Endothelial cell of umbilical vein (primary cell): ENCODE data around the gene SDR39U1. TPM values are rescaled to one million over a fixed set of nuclear protein-coding genes. Genes with fewer than 3 reads are reported as not detected.

Experiments
- BruUV-seq: library from RNA; stranded (reverse); fragments of 400-500 nt; replicated peaks from 2 replicates; lab custom pipeline; 2021; lab: Mats Ljungman, UMichigan
- CTCF ChIA-PET: fragments of 300-600, 350-600 bp; sonication (Branson Sonifier 250); formaldehyde crosslinking; loops from one replicate; lab custom pipeline; 2021; ENCODE audit warnings: antibody characterized with exemption, inconsistent platforms; lab: Charles Lee
- POLR2A ChIA-PET: fragments of 300-600, 350-600 bp; sonication (Branson Sonifier 250); formaldehyde crosslinking; loops from one replicate; lab custom pipeline; 2021; ENCODE audit warnings: antibody characterized with exemption, inconsistent platforms; lab: Charles Lee
- DNase-seq: peaks from one replicate; pipeline ENCODE4 v3.0.0-alpha.2; 2011; ENCODE audit warnings: low read depth, low spot score
- FAIRE-seq: peaks from 2 replicates; lab custom pipeline; 2011; peaks lifted over from hg19 to GRCh38; lab: Jason Lieb, UNC
- H2AFZ ChIP-seq: 2 replicates; pipeline ENCODE4 v1.6.0; 2012; ENCODE audit warnings: low read depth, low read length, control low read depth, inconsistent platforms
- H3K27ac ChIP-seq: 2 replicates; pipeline ENCODE4 v1.5.1; 2011; ENCODE audit warnings: low read depth, mild to moderate bottlenecking, control low read depth, low read length, moderate library complexity; ENCODE audit not compliant: insufficient read depth
- H3K27me3 ChIP-seq, 2 experiments: 2 replicates each; pipeline versions ENCODE4 v1.6.0 to v1.6.1; 2011; ENCODE audit warnings: low read length in 2 of 2, mixed read lengths in 1 of 2; ENCODE audit not compliant: control insufficient read depth in 2 of 2, insufficient read depth in 2 of 2
- H3K36me3 ChIP-seq, 2 experiments: 2 replicates in 1 of 2; 3 replicates in 1 of 2; pipeline ENCODE4 v1.5.1; 2011; ENCODE audit warnings: low read length in 2 of 2, mild to moderate bottlenecking in 1 of 2, moderate library complexity in 1 of 2; ENCODE audit not compliant: control insufficient read depth in 2 of 2, insufficient read depth in 2 of 2; ENCODE audit errors: extremely low read depth in 1 of 2
- H3K4me1 ChIP-seq: 3 replicates; pipeline ENCODE4 v1.5.1; 2011; ENCODE audit warnings: mild to moderate bottlenecking, low read length; ENCODE audit not compliant: control insufficient read depth, insufficient read depth; ENCODE audit errors: extremely low read depth
- H3K4me2 ChIP-seq: 2 replicates; pipeline ENCODE4 v1.6.1; 2011; ENCODE audit warnings: low read length, control low read depth, mixed read lengths; ENCODE audit not compliant: insufficient read depth
- H3K4me3 ChIP-seq, 3 experiments: fragments of 200-600 bp in 1 of 3; sonication (generic), shearing (Covaris generic) in 1 of 3; replicated peaks in 1 of 3; 2 replicates each; pipeline ENCODE4 v1.5.1; 2011 to 2016; ENCODE audit warnings: control low read depth in 3 of 3, low read length in 3 of 3, mild to moderate bottlenecking in 2 of 3, inconsistent platforms in 1 of 3, low read depth in 1 of 3, moderate library complexity in 1 of 3; ENCODE audit not compliant: insufficient read depth in 1 of 3
- H3K79me2 ChIP-seq: 2 replicates; pipeline ENCODE4 v1.6.0; 2012; ENCODE audit warnings: low read length, inconsistent platforms; ENCODE audit not compliant: control insufficient read depth, insufficient read depth
- H3K9ac ChIP-seq: replicated peaks from 2 replicates; pipeline ENCODE3; 2011; ENCODE audit warnings: low read length, control low read depth; ENCODE audit not compliant: insufficient read depth; ENCODE audit errors: extremely low read depth
- H3K9me1 ChIP-seq: replicated peaks from 3 replicates; pipeline ENCODE4 v1.6.0; 2011; ENCODE audit warnings: mild to moderate bottlenecking, low read length; ENCODE audit not compliant: control insufficient read depth, insufficient read depth; ENCODE audit errors: extremely low read depth
- H3K9me3 ChIP-seq: replicated peaks from 2 replicates; pipeline ENCODE4 v1.5.1; 2012; ENCODE audit warnings: low read length, inconsistent platforms; ENCODE audit not compliant: control insufficient read depth, insufficient read depth
- H4K20me1 ChIP-seq: replicated peaks from 2 replicates; pipeline ENCODE3; 2011; ENCODE audit warnings: mild to moderate bottlenecking, low read length; ENCODE audit not compliant: control insufficient read depth, insufficient read depth; ENCODE audit errors: extremely low read depth
- JUN ChIP-seq: IDR thresholded peaks from 2 replicates; pipeline ENCODE4 v1.6.1; 2011; ENCODE audit warnings: borderline replicate concordance, low read depth; ENCODE audit not compliant: insufficient read length, insufficient read depth
- MYC ChIP-seq: IDR thresholded peaks from one replicate; pipeline ENCODE4 v1.6.1; 2011; ENCODE audit warnings: mild to moderate bottlenecking, low read depth, low read length
- POLR2A ChIP-seq: IDR thresholded peaks from 2 replicates; pipeline ENCODE4 v1.6.1; 2012; ENCODE audit warnings: low read depth, mild to moderate bottlenecking, control low read depth, low read length
- POLR2AphosphoS5 ChIP-seq: IDR thresholded peaks from 2 replicates; pipeline ENCODE4 v1.6.1; 2012; ENCODE audit warnings: low read depth, mild to moderate bottlenecking, control low read depth, low read length, moderate library complexity; ENCODE audit not compliant: insufficient read depth
- dilution Hi-C: fragments of 300-500 bp; cut with MboI; formaldehyde crosslinking; loops from one replicate; pipeline ENCODE4 v1.15.0; 2019; ENCODE audit warnings: low sequenced_read_pairs; ENCODE audit not compliant: extremely low pct_ligation_motif_present
- intact Hi-C: fragments of 100-400 bp; cut with micrococcal nuclease; formaldehyde crosslinking; loops from one replicate; pipeline ENCODE4 v1.10.0; 2022
- polyA plus RNA-seq, 4 experiments: library from polyadenylated mRNA; depleted of rRNA in 3 of 4; stranded (reverse) in 3 of 4; unstranded in 1 of 4; fragments of >200 nt; gene quantifications; 2 replicates each; pipeline versions ENCODE4 v1.2.1 to v1.2.3, GENCODE V29; 2011 to 2012; ENCODE audit warnings: missing spikeins in 1 of 4
- total RNA-seq: library from RNA; stranded (reverse); gene quantifications from 2 replicates; pipeline ENCODE4 v1.2.3, GENCODE V29; 2021
- TF ChIP-seq, protein P1 (sequence below), 2 donors: IDR thresholded peaks; 1 replicate in 1 of 2; 2 replicates in 1 of 2; pipeline ENCODE4 v1.5.1; 2011; ENCODE audit warnings: low read length in 2 of 2, mild to moderate bottlenecking in 2 of 2, moderate library complexity in 2 of 2, control low read depth in 1 of 2, inconsistent platforms in 1 of 2, low read depth in 1 of 2; ENCODE audit not compliant: insufficient read depth in 1 of 2; ENCODE audit errors: extremely low read depth in 1 of 2
- TF ChIP-seq, protein P2 (sequence below): IDR thresholded peaks from 2 replicates; pipeline ENCODE4 v1.6.1; 2011; ENCODE audit not compliant: insufficient read depth, insufficient read length

SDR39U1 gene
- total and polyA plus RNA-seq, 2 donors (not counting 3 experiments of a cell fraction or from before 2014, with no cell fraction given): 40.2 to 72.6 TPM

DNA sequence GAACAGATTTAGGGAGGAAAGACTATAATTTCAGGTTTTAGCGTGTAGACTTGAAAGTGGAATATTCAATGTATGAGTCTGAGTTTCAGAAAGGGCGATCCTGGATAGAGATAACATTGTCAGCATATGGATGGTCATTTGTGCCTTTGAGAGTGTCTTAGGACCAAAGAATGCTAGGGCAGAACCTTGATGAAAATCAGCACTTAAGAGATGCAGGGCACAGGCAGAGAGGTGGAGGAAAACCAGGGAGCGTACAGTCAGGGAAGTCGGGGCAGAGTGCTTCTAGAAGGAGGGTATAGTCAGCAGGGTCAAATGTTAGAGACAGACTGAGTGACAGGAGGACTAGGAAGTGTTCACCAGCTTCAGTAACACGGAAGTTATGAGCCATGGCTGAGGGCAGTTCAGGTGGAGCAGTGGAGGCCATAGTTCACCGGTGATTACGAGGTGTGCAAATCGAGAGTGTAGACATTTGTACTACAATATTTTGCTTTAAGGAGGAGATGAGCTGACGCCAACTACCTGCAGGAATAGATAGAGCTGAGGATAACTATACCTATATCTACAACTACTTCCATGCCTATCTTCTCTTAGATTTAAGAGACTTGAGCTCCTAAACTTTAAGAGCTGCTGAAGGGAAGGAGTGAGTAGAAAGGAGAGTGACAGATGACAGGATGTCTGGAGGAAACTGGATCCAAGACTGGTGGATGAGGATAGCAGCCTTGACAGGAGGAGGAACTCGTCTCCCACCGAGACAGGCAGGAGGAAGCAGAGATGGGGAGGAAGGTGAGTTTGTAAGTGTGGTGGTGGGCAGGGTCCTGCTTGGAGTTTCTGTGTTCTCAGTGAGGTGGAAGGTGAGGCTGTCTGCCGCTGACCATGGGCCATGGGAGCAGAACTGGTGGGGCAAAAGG, 19.6 kb downstream of the SDR39U1 start:
- H3K9me3 ChIP-seq: no peaks in the 10 kb centered on the region
- no TSS peak for BruUV-seq
- peaks cover 54% of the 10 kb centered on the region for H3K4me1 ChIP-seq
- H3K9ac ChIP-seq: no peak overlapping the region
- no peak for TF ChIP-seq POLR2A
- TF ChIP-seq MYC: no peak
- TF ChIP-seq JUN: no peak
- TF ChIP-seq, protein P1, sequence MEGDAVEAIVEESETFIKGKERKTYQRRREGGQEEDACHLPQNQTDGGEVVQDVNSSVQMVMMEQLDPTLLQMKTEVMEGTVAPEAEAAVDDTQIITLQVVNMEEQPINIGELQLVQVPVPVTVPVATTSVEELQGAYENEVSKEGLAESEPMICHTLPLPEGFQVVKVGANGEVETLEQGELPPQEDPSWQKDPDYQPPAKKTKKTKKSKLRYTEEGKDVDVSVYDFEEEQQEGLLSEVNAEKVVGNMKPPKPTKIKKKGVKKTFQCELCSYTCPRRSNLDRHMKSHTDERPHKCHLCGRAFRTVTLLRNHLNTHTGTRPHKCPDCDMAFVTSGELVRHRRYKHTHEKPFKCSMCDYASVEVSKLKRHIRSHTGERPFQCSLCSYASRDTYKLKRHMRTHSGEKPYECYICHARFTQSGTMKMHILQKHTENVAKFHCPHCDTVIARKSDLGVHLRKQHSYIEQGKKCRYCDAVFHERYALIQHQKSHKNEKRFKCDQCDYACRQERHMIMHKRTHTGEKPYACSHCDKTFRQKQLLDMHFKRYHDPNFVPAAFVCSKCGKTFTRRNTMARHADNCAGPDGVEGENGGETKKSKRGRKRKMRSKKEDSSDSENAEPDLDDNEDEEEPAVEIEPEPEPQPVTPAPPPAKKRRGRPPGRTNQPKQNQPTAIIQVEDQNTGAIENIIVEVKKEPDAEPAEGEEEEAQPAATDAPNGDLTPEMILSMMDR (IDR thresholded peaks at IDR 0.05; ENCODE audit: extremely low read depth in 1 of 2, insufficient read depth in 1 of 2, low read depth in 1 of 2, low read length in 2 of 2): no peak
- TF ChIP-seq POLR2AphosphoS5: no peak
- TF ChIP-seq, protein P2, sequence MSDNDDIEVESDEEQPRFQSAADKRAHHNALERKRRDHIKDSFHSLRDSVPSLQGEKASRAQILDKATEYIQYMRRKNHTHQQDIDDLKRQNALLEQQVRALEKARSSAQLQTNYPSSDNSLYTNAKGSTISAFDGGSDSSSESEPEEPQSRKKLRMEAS: no peak
- intact Hi-C loops: no loop called here
- H3K4me3 ChIP-seq: no peak overlapping the region
- no peak overlapping the region for H3K4me2 ChIP-seq
- H3K9me1 ChIP-seq: no peaks in the 10 kb centered on the region
- dilution Hi-C loops: no loop called here
- DNase-seq (no peak), FAIRE-seq (no peak)
- H3K79me2 ChIP-seq: no peaks in the 10 kb centered on the region
- CTCF ChIA-PET: interaction anchor here (1.1 to 3.8 kb wide), 5 partner anchors 9 to 90 kb away, joined by 3 to 42 read pairs (median 7); no protein-coding TSS in a partner anchor
- H4K20me1 ChIP-seq: no peaks in the 10 kb centered on the region
- no peaks in the 10 kb centered on the region for H3K36me3 ChIP-seq
- no peaks in the 10 kb centered on the region for H3K27me3 ChIP-seq
- POLR2A ChIA-PET: interaction anchor here (1.2 kb wide), 1 partner anchor 31 kb away, joined by 3 read pairs; no protein-coding TSS in a partner anchor
- no peak overlapping the region for H3K27ac ChIP-seq
- H2AFZ ChIP-seq: no peak overlapping the region
